Upper lobe of left lung (tissue), 4 donors: ENCODE data around the gene TNFRSF25.

Experiments used
- CTCF ChIP-seq, 6 experiments: fragments of 450-650 bp in 4 of 6; fragments of 200-600 bp in 2 of 6; sonication (generic) in 2 of 6; IDR thresholded peaks; one replicate each; pipeline ENCODE4 v1.5.1; 2016 to 2019; ENCODE audit warnings: antibody characterized with exemption in 6 of 6
- EP300 ChIP-seq, 4 donors: sonication (generic); formaldehyde crosslinking; IDR thresholded peaks; one replicate each; pipeline ENCODE4 v1.5.1; 2017; ENCODE audit warnings: antibody characterized with exemption in 4 of 4, control low read depth in 2 of 4
- POLR2A ChIP-seq, 4 donors: fragments of 450-650 bp; IDR thresholded peaks; one replicate each; pipeline ENCODE4 v1.5.1; 2016 to 2017; ENCODE audit warnings: antibody characterized with exemption in 4 of 4, mild to moderate bottlenecking in 2 of 4
- POLR2AphosphoS5 ChIP-seq, 2 donors: sonication (generic); formaldehyde crosslinking; IDR thresholded peaks; one replicate each; pipeline ENCODE4 v1.5.1; 2017; ENCODE audit warnings: antibody characterized with exemption in 2 of 2

- TF ChIP-seq CTCF (IDR thresholded peaks at IDR 0.05) (no peak), POLR2A (IDR thresholded peaks at IDR 0.05) (no peak), POLR2AphosphoS5 (IDR thresholded peaks at IDR 0.05) (no peak), EP300 (IDR thresholded peaks at IDR 0.05) (no peak)
These were observed 31.8 kb downstream of the TNFRSF25 start for GRCh38 chr1:6434186-6434585.
